ENCODE data around the gene ARFIP1.

DNA sequence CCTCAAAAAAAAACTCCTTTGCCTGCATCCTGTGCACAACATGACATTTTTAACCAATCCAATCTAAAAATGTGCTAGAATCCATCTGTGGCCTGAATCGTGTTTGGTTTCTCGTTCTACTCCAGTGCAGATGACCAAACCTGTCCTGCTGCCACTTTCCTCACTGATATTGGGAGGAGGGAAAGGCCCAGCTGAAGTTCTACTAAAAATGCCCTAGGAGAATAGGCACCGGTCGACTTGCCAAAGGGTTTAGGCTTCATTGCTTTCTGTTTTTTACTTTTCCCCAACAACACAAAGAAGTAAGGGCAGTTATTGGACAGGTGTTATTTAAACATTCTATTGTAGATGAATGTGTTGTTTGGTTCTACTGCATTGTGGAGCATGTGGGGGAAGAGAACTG lies 148.5 kb downstream of the ARFIP1 start:
- no peak for TF ChIP-seq POLR2AphosphoS5 (IDR thresholded peaks at IDR 0.05)
- TF ChIP-seq, protein P1, sequence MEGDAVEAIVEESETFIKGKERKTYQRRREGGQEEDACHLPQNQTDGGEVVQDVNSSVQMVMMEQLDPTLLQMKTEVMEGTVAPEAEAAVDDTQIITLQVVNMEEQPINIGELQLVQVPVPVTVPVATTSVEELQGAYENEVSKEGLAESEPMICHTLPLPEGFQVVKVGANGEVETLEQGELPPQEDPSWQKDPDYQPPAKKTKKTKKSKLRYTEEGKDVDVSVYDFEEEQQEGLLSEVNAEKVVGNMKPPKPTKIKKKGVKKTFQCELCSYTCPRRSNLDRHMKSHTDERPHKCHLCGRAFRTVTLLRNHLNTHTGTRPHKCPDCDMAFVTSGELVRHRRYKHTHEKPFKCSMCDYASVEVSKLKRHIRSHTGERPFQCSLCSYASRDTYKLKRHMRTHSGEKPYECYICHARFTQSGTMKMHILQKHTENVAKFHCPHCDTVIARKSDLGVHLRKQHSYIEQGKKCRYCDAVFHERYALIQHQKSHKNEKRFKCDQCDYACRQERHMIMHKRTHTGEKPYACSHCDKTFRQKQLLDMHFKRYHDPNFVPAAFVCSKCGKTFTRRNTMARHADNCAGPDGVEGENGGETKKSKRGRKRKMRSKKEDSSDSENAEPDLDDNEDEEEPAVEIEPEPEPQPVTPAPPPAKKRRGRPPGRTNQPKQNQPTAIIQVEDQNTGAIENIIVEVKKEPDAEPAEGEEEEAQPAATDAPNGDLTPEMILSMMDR (IDR thresholded peaks at IDR 0.05): no peak
